ENCODE results near the gene DUXB. TPM values are rescaled to one million over a fixed set of nuclear protein-coding genes. Genes with fewer than 3 reads are reported as not detected.

DUXB gene, protein sequence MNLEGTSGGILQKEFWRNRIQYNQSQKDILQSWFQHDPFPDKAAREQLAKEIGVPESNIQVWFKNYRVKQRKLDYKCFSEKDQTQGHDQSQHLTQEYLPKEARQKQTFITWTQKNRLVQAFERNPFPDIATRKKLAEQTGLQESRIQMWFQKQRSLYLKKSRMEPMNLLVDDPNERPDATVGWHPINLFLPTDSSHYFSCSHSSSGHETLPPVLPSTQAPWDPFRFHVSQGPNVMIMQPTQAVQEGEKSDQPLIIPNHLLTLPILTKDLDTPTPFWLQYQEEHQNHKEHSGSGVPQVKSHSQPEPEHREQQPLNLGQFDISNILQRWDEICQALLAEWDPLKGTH
- total RNA-seq: not detected

DNA sequence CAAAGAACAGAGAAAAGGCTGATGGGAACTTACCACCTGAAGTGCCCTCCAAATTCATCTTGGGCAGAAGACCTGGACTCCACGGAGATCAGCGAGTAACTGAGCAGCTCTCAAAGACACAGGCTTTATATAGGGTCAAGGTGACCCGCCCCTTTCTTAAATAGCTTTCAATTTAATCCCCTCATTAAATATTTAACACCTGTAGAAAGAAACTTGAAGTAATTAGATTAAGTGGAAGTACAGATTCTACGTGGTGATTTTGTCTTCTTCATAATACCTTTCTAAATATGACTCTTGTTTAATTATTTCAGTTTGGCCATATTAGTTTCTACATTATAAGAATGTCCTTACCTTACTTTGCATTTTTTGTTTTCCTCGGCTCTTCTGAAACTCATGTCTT is at the start of gene DUXB:
TSS of gene DUXB (minus strand) at position 101 of the 400 bp plus-strand sequence. CDS start at position 58, 43 bp downstream.
- DNase-seq: no peak
- H3K4me3 Mint-ChIP-seq: no peak within 1 kb of the TSS
- peaks cover 5% of the 10 kb centered on the region for H3K27me3 Mint-ChIP-seq (ENCODE audit: low read depth)
- no peak within 1 kb of the TSS for H3K27ac Mint-ChIP-seq
- H3K9me3 Mint-ChIP-seq: no peaks in the 10 kb centered on the region
- no peaks in the 10 kb centered on the region for H3K4me1 Mint-ChIP-seq (ENCODE audit: low read depth)
- H3K36me3 Mint-ChIP-seq (ENCODE audit: insufficient read depth in 2 of 2): no peaks in the 10 kb centered on the region
- no peak for ATAC-seq (replicated peaks in 1 of 2)

DNA sequence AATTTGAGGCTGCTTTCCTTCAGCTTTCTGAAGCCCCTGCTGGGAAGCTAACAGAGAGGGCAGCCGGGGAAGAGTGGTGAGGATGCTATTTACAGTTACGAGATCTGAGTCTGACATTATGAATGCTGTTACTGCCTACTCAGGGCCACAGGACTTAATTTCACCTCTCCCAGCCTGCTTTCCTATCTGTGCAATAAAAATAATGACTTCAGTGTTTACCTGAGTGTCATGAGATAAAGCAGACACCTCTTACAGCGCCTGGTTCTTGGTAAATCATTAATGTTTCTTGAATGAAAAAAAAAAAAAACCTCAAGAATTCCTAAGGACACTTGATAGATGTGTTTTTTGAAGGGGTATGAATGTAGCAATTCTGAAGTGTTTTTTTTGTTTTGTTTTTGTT is 49.3 kb upstream of the DUXB start:
- H3K36me3 Mint-ChIP-seq (ENCODE audit: insufficient read depth in 2 of 2): no peaks in the 10 kb centered on the region
- H3K4me3 Mint-ChIP-seq: no peak overlapping the region
- ATAC-seq (replicated peaks in 1 of 2) (no peak), DNase-seq (no peak)
- peaks cover 30% of the 10 kb centered on the region for H3K27me3 Mint-ChIP-seq (ENCODE audit: low read depth)
- H3K9me3 Mint-ChIP-seq: no peaks in the 10 kb centered on the region
- H3K4me1 Mint-ChIP-seq (ENCODE audit: low read depth): no peaks in the 10 kb centered on the region
- no peak overlapping the region for H3K27ac Mint-ChIP-seq

DNA sequence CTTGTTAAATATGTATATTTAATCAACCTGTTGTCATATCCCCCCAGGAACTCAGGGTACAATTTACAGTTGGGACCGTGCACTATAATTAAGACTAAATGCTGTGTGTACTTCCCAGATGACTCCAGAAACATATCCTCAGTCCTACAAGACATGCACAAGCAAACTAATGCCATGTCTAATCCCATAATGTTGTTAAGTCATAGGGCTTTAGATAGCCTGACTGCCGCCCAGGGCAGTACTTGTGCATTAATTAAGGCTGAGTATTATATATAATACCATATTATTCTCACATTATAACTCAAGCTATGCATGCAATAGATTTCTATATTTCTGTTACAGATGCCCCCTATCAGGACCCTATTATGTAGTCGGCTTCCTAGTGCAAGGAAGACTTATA is 45.1 kb upstream of the DUXB start:
- Mint-ChIP-seq H3K27me3 (ENCODE audit: low read depth) (peaks cover 23% of the 10 kb centered on the region), H3K9me3 (peaks cover 5 to 9% of the 10 kb centered on the region in 2 donors)

DNA sequence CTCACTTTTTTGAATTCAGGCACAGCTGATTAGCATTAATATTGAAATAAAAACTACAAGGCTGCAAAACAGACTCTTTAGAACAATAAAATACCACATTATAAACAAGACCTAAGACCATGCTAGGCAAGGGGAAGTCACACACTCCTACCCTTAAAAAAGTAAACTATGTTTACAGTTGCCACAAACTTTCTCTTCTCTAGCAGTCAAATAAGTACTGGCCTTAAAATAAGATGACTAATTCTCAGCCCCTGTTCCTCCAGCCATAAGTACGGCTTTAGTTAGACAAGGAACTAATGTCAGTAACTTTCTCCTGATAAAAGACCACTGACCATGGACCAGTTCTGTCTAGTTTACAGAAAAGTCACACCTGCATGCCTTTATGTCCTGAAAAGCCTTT is 44.6 kb upstream of the DUXB start:
- Mint-ChIP-seq H3K9me3 (peaks cover 5 to 9% of the 10 kb centered on the region in 2 donors), H3K36me3 (ENCODE audit: insufficient read depth in 2 of 2) (peaks cover 7 to 8% of the 10 kb centered on the region in 2 donors), H3K4me3 (no peak overlapping the region), H3K4me1 (ENCODE audit: low read depth) (no peaks in the 10 kb centered on the region), H3K27me3 (ENCODE audit: low read depth) (peaks cover 23% of the 10 kb centered on the region), H3K27ac (no peak overlapping the region)
- DNase-seq (no peak), ATAC-seq (replicated peaks in 1 of 2) (no peak)

More for the DNA sequence above, 45.1 kb upstream of the DUXB start:
- H3K27ac Mint-ChIP-seq: no peak overlapping the region
- no peak for DNase-seq
- H3K36me3 Mint-ChIP-seq (ENCODE audit: insufficient read depth in 2 of 2): peaks cover 7 to 8% of the 10 kb centered on the region in 2 donors
- no peak overlapping the region for H3K4me3 Mint-ChIP-seq
- H3K4me1 Mint-ChIP-seq (ENCODE audit: low read depth): no peaks in the 10 kb centered on the region
- ATAC-seq (replicated peaks in 1 of 2): no peak

DNA sequence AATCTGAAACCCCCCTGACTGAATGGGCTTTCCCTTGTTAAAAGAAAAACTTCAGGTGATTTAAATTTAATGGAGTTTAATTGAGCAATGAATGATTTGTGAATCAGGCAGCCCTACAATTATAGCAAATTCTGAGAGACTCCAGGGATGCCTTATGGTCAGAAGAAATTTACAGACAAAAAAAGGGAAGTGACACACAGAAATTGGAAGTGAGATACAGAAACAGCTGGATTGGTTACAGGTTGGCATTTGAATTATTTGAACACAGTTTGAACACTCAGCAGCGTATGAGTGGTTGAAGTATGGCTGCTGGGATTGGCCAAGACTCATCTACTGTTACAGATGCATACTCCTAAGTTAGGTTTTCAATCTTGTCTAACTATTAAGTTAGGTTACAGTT is 44.0 kb upstream of the DUXB start:
- no peak for ATAC-seq (replicated peaks in 1 of 2)
- H3K4me1 Mint-ChIP-seq (ENCODE audit: low read depth): no peaks in the 10 kb centered on the region
- DNase-seq: no peak
- H3K36me3 Mint-ChIP-seq (ENCODE audit: insufficient read depth in 2 of 2): peaks cover 7 to 8% of the 10 kb centered on the region in 2 donors
- H3K9me3 Mint-ChIP-seq: peaks cover 5 to 9% of the 10 kb centered on the region in 2 donors
- H3K27me3 Mint-ChIP-seq (ENCODE audit: low read depth): peaks cover 23% of the 10 kb centered on the region
- no peak overlapping the region for H3K27ac Mint-ChIP-seq
- no peak overlapping the region for H3K4me3 Mint-ChIP-seq

DNA sequence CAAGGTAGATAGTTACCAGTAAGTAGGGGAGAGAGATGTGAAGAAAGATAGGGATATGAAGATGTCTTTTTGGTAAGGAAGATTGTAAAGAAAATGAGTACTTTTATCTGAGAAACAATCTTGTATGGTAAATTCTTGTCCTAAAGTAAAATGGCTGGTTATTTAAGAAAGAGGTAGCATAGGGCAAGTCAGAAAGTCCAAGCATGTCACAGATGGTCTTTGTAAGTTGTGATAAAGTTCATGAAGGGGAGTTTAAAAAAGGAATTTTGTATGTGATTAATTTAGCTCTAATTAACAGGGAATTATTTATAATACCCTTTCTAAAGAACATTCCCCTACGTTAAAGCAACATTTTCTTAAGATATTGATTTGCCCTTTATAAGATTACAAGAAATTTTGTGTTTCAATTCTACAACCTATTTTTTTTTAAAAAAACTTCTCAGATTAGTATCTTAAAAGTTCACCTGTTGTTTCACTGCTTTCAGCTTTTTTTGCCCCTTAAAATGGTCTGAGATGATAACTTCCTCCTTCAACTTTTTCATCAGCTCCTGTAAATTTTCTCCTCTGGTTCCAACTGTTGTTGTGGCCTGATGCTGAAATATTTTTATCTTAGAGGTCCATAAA is 41.3 kb upstream of the DUXB start:
- H3K27ac Mint-ChIP-seq: no peak overlapping the region
- H3K27me3 Mint-ChIP-seq (ENCODE audit: low read depth): peaks cover 4% of the 10 kb centered on the region
- peaks cover 5 to 9% of the 10 kb centered on the region in 2 donors for H3K9me3 Mint-ChIP-seq
- no peaks in the 10 kb centered on the region for H3K4me1 Mint-ChIP-seq (ENCODE audit: low read depth)
- H3K4me3 Mint-ChIP-seq: no peak overlapping the region
- H3K36me3 Mint-ChIP-seq (ENCODE audit: insufficient read depth in 2 of 2): peaks cover 7 to 8% of the 10 kb centered on the region in 2 donors
- ATAC-seq (replicated peaks in 1 of 2): no peak
- no peak for DNase-seq

DNA sequence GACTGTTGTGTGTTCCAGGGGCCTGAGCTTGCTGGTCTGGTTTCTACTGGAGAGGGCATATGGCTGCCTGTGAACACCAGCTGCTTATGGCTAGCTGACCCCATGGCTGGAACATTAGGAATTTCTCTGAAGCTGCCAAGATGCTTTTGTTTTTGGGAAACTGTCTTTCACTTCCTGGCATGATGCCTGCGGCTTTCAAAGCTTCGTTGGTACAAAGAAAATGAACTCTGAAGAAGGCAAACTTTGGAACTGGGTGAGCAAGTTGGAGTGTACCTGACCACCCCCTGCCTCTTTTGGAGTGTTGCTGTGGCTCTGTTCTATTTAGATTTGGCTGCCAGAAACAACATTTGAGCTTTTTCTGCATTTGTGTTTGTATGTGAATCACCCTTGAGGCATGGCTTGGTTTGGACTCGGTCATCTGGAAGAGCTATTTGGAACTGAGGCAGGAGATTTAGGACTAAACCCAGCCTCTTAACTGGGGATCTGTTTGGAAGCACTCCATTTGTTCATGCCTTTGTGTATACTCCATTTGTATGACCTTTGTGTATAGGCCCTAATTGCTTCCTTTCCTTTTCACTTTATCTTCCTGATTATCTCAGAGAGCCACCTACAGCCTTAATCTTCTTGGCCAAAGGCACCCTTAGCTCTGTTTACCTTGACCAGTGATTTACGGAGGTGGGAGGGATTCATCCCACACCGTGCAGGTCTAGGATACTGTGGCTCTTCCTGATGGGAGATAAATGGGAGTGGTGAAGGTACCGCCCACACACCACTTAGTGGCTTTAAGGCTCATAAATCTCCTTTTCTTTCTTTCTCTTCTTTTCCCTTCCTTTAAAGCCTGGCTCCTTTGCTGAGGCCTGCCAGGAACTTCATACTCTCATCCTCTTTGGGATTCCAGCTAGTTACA is 32.3 kb upstream of the DUXB start:
- Mint-ChIP-seq H3K27ac (no peak overlapping the region), H3K4me1 (ENCODE audit: low read depth) (no peaks in the 10 kb centered on the region), H3K36me3 (ENCODE audit: insufficient read depth in 2 of 2) (no peaks in the 10 kb centered on the region), H3K4me3 (no peak overlapping the region), H3K9me3 (no peaks in the 10 kb centered on the region), H3K27me3 (ENCODE audit: low read depth) (no peaks in the 10 kb centered on the region)
- no peak for DNase-seq
- ATAC-seq (replicated peaks in 1 of 2): no peak

DNA sequence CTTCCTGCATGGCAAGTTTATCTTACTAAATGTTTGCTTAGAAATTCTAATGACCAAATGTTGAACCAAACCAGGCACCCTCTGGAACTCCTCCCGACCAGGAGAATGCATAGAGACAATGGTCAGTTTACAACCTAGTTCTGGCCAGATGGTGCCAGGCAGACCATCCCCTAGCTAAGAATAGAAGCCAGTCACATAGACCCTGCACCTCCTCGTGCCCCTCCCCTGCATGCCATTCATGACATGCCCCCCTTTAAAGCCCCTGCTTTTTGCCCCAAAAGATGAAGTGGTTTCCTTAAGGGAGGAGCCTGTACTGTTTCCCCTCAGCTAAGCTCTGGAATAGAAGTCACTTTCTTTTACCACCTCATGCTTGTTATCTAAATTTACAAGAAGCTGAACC is 31.6 kb upstream of the DUXB start:
- Mint-ChIP-seq H3K4me1 (ENCODE audit: low read depth) (no peaks in the 10 kb centered on the region), H3K27me3 (ENCODE audit: low read depth) (no peaks in the 10 kb centered on the region), H3K36me3 (ENCODE audit: insufficient read depth in 2 of 2) (no peaks in the 10 kb centered on the region), H3K27ac (no peak overlapping the region), H3K4me3 (no peak overlapping the region), H3K9me3 (no peaks in the 10 kb centered on the region)
- no peak for DNase-seq
- no peak for ATAC-seq (replicated peaks in 1 of 2)

DNA sequence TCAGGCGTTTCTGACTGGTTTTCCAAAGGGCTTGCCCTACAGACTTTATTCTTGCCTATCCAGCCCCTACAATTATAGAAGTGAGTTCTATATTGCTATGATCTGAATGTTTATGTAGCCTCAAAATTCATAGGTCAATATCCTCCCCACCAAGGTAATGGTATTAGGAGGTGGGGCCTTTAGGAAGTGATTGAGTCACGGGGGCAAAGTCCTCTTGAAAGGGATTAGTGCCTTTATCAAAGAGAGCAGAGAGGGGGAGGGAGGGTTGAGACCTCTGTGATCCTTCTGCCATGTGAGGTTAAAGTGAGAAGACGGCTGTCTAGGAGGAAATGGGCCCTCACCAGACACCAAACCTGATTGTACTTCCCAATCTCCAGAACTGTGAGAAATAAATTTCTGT is 26.0 kb upstream of the DUXB start:
- no peak overlapping the region for H3K4me3 Mint-ChIP-seq
- no peaks in the 10 kb centered on the region for H3K27me3 Mint-ChIP-seq (ENCODE audit: low read depth)
- no peak for ATAC-seq (replicated peaks in 1 of 2)
- no peak for DNase-seq
- H3K9me3 Mint-ChIP-seq: peaks cover 0 to 2% of the 10 kb centered on the region in 2 donors
- H3K4me1 Mint-ChIP-seq (ENCODE audit: low read depth): no peaks in the 10 kb centered on the region
- H3K36me3 Mint-ChIP-seq (ENCODE audit: insufficient read depth in 2 of 2): no peaks in the 10 kb centered on the region
- H3K27ac Mint-ChIP-seq: no peak overlapping the region

DNA sequence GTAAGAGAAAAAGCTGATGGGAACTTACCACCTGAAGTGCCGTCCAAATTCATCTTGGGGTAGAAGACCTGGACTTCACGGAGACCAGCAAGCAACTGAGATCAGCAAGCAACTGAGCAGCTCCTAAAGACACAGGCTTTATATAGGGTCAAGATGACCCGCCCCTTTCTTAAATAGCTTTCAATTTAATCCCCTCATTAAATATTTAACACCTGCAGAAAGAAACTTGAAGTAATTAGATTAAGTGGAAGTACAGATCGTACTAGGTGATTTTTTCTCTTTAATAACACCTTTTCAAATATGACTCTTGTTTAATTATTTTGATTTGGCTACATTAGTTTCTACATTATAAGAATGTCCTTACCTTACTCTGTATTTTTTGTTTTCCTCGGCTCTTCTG is 25.1 kb upstream of the DUXB start, which contains the start of gene CPHXL:
TSS of gene CPHXL (minus strand) at position 101 of the 400 bp plus-strand sequence. CDS start at position 53, 48 bp downstream.
- Mint-ChIP-seq H3K36me3 (ENCODE audit: insufficient read depth in 2 of 2) (peaks cover 0 to 2% of the 10 kb centered on the region in 2 donors), H3K9me3 (peaks cover 0 to 6% of the 10 kb centered on the region in 2 donors), H3K27ac (no peak within 1 kb of the TSS), H3K27me3 (ENCODE audit: low read depth) (no peaks in the 10 kb centered on the region), H3K4me3 (no peak within 1 kb of the TSS), H3K4me1 (ENCODE audit: low read depth) (no peaks in the 10 kb centered on the region)
- DNase-seq (no peak), ATAC-seq (replicated peaks in 1 of 2) (no peak)

DNA sequence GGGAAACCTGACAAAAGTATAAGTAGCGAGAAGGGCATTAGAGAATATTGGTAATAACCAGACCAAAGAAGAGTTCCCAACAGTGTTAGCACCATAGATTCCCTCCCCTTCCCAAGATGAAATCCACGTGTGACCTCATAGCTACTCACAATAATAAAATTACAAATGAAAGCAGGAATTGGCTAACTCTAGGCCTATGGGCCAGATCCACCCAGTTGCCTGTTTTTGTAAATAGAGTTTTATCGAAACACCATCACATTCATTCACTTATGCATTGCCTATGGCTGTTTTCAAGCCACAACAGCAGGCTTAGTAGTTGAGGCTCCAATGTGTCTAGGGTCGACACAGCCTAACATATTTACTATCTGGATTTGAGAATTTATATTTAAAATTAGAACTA is 17.2 kb upstream of the DUXB start:
- H3K27ac Mint-ChIP-seq: no peak overlapping the region
- ATAC-seq (replicated peaks in 1 of 2) (no peak), DNase-seq (no peak)
- no peaks in the 10 kb centered on the region for H3K4me1 Mint-ChIP-seq (ENCODE audit: low read depth)
- H3K36me3 Mint-ChIP-seq (ENCODE audit: insufficient read depth in 2 of 2): peaks cover 0 to 3% of the 10 kb centered on the region in 2 donors
- H3K4me3 Mint-ChIP-seq: no peak overlapping the region
- H3K9me3 Mint-ChIP-seq: peaks cover 1 to 10% of the 10 kb centered on the region in 2 donors
- H3K27me3 Mint-ChIP-seq (ENCODE audit: low read depth): peaks cover 5% of the 10 kb centered on the region

DNA sequence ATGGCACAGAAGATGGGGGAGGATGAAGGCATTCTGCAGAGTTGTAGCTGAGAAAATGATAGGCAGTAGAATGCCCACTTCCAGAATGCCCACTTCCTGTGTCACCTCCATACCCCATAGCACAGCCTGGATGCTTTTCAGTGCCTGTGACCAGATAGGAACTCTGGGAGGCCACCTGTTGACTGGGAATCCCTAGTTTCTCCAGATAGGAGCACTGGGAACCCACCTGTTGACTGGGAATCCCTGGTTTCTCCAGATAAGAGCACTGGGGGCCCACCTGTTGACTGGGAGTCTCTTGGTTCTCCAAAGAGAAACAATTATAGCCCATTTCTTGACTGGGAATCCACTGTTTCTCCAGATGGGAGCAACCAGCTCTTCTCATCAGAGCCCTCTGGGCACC is 13.4 kb upstream of the DUXB start:
- Mint-ChIP-seq H3K27me3 (ENCODE audit: low read depth) (peaks cover 5% of the 10 kb centered on the region), H3K4me1 (ENCODE audit: low read depth) (no peaks in the 10 kb centered on the region), H3K36me3 (ENCODE audit: insufficient read depth in 2 of 2) (peaks cover 0 to 4% of the 10 kb centered on the region in 2 donors), H3K9me3 (peaks cover 0 to 6% of the 10 kb centered on the region in 2 donors), H3K27ac (no peak overlapping the region), H3K4me3 (no peak overlapping the region)
- ATAC-seq (replicated peaks in 1 of 2): no peak
- no peak for DNase-seq

DNA sequence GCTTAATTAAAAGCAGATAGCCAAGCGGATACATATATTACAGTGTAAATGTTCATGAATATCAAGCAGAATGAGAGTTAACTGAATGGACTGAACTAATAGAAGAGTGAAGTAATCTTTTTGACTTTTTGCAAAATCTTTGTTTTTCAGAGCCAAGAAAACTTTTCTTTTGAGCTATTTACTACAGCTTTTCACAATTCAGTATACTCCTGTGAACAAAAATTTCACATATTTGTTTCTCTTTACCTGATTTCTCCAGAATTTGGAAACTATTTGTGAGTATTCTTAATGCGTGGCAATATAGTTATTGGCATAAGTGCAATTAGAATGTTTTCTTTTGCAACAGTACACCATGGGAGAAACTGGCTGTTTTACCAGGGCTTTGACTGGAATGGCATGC is 9.1 kb upstream of the DUXB start:
- Mint-ChIP-seq H3K4me1 (ENCODE audit: low read depth) (no peaks in the 10 kb centered on the region), H3K4me3 (no peak overlapping the region), H3K27me3 (ENCODE audit: low read depth) (peaks cover 6% of the 10 kb centered on the region), H3K9me3 (peaks cover 0 to 5% of the 10 kb centered on the region in 2 donors), H3K36me3 (ENCODE audit: insufficient read depth in 2 of 2) (peaks cover 0 to 4% of the 10 kb centered on the region in 2 donors), H3K27ac (no peak overlapping the region)
- no peak for DNase-seq
- no peak for ATAC-seq (replicated peaks in 1 of 2)

All from activated T-cell treated with anti-CD3 and anti-CD28 coated beads, Interleukin-2, amount 50 U/mL, for 72 hours (primary cell).